Small intestine (tissue), 7 donors: Measurements from ENCODE around the gene ZDHHC14. TPM values are rescaled to one million over a fixed set of nuclear protein-coding genes. Genes with fewer than 3 reads are reported as not detected.

Experiments
- DNase-seq, 2 donors: peaks; one replicate each; pipeline versions ENCODE4 v3.0.0 to v3.0.0-alpha.2; 2013
- FAIRE-seq: peaks from 2 replicates; lab custom pipeline; 2012; peaks lifted over from hg19 to GRCh38; lab: Jason Lieb, UNC
- H3K27ac ChIP-seq, 3 donors: one replicate each; pipeline ENCODE4 v1.5.1; 2013; ENCODE audit warnings: low read length in 2 of 3, mild to moderate bottlenecking in 2 of 3, control low read depth in 1 of 3, inconsistent platforms in 1 of 3, low read depth in 1 of 3, moderate library complexity in 1 of 3
- H3K27me3 ChIP-seq, 3 donors: one replicate each; pipeline ENCODE4 v1.6.1; 2013; ENCODE audit warnings: low read length in 3 of 3, inconsistent platforms in 1 of 3; ENCODE audit not compliant: control insufficient read depth in 3 of 3, insufficient read depth in 3 of 3
- H3K36me3 ChIP-seq, 3 donors: one replicate each; pipeline ENCODE4 v1.6.1; 2013; ENCODE audit warnings: low read length in 3 of 3, inconsistent platforms in 1 of 3, low read depth in 1 of 3, mild to moderate bottlenecking in 1 of 3, moderate library complexity in 1 of 3; ENCODE audit not compliant: control insufficient read depth in 3 of 3, insufficient read depth in 2 of 3
- H3K4me1 ChIP-seq, 3 donors: one replicate each; pipeline ENCODE4 v1.6.1; 2013; ENCODE audit warnings: low read length in 2 of 3, inconsistent platforms in 1 of 3, low read depth in 1 of 3, mild to moderate bottlenecking in 1 of 3, moderate library complexity in 1 of 3; ENCODE audit not compliant: control insufficient read depth in 3 of 3, insufficient read depth in 2 of 3
- H3K4me3 ChIP-seq, 3 donors: one replicate each; pipeline ENCODE4 v1.5.1; 2013; ENCODE audit warnings: low read length in 3 of 3, control low read depth in 1 of 3, inconsistent platforms in 1 of 3, low read depth in 1 of 3, mild to moderate bottlenecking in 1 of 3, moderate library complexity in 1 of 3
- H3K9me3 ChIP-seq, 2 donors: one replicate each; pipeline ENCODE4 v1.6.1; 2013; ENCODE audit warnings: low read depth in 1 of 2, low read length in 1 of 2; ENCODE audit not compliant: control insufficient read depth in 2 of 2, insufficient read depth in 1 of 2
- WGBS, 3 donors: extraction: QIAGEN DNeasy Blood & Tissue Kit; methylation state at CpG; one replicate each; pipeline ENCODE4 v1.1.7; 2013; 5-methylcytosine and 5-hydroxymethylcytosine counted together
- polyA plus RNA-seq, 4 donors: library from polyadenylated mRNA; stranded (reverse) in 3 of 4; unstranded in 1 of 4; fragments of 200-250 nt in 3 of 4; fragments of 120-200 nt in 1 of 4; gene quantifications; one replicate each; pipeline versions ENCODE4 v1.2.1 to v1.2.3, GENCODE V29; 2013
- donor health status: healthy with polysubstance abuse.
- donor health status: control.
- donor health status: control.
- donor health status: Bipolar disorder and iron deficiency.
- donor health status: healthy.

The ZDHHC14 gene
- polyA plus RNA-seq, 4 donors = 3.4 to 27.7 (median 10.3) TPM

- Histone ChIP-seq H3K4me3 (no peak overlapping the region), H3K9me3 (peaks cover 0 to 2% of the 10 kb centered on the region in 2 donors), H3K4me1 (peaks cover 0 to 3% (median 3%) of the 10 kb centered on the region in 3 donors), H3K27me3 (no peaks in the 10 kb centered on the region), H3K27ac (no peak overlapping the region), H3K36me3 (peaks cover 0 to 12% (median 0%) of the 10 kb centered on the region in 3 donors)
- 89 to 93% (median 90%) methylated on average over 14 of the region's 14 CpGs for WGBS, 3 donors
- DNase-seq = no peak
- FAIRE-seq = no peak
Measured at GRCh38 chr6:157454762-157455714, 74.0 kb downstream of the ZDHHC14 start.

GRCh38 chr6:157455731-157456523, 74.9 kb downstream of the ZDHHC14 start:
- DNase-seq (no peak), FAIRE-seq (no peak)
- H3K4me1 ChIP-seq = peaks cover 3 to 4% (median 3%) of the 10 kb centered on the region in 3 donors
- H3K27ac ChIP-seq = no peak overlapping the region
- WGBS, 3 donors = 87 to 93% (median 90%) methylated on average over 25 of the region's 25 CpGs
- peaks cover 0 to 12% (median 0%) of the 10 kb centered on the region in 3 donors for H3K36me3 ChIP-seq
- peaks cover 0 to 2% of the 10 kb centered on the region in 2 donors for H3K9me3 ChIP-seq
- no peak overlapping the region for H3K4me3 ChIP-seq
- no peaks in the 10 kb centered on the region for H3K27me3 ChIP-seq

GRCh38 chr6:157456524-157456829, 75.5 kb downstream of the ZDHHC14 start:
- Histone ChIP-seq H3K36me3 (peaks cover 0 to 12% (median 0%) of the 10 kb centered on the region in 3 donors), H3K4me1 (peaks cover 3 to 4% (median 3%) of the 10 kb centered on the region in 3 donors), H3K27me3 (no peaks in the 10 kb centered on the region), H3K27ac (no peak overlapping the region), H3K4me3 (no peak overlapping the region), H3K9me3 (peaks cover 0 to 2% of the 10 kb centered on the region in 2 donors)
- DNase-seq = no peak
- 69 to 86% (median 81%) methylated on average over 4 of the region's 4 CpGs for WGBS, 3 donors
- no peak for FAIRE-seq

- H3K4me3 ChIP-seq = no peak overlapping the region
- DNase-seq (no peak), FAIRE-seq (no peak)
- H3K27ac ChIP-seq = no peak overlapping the region
- H3K4me1 ChIP-seq = peaks cover 0 to 4% (median 0%) of the 10 kb centered on the region in 3 donors
- WGBS, 3 donors = 81 to 90% (median 89%) methylated on average over 6 of the region's 6 CpGs
- peaks cover 0 to 12% (median 0%) of the 10 kb centered on the region in 3 donors for H3K36me3 ChIP-seq
- H3K9me3 ChIP-seq = peaks cover 0 to 2% of the 10 kb centered on the region in 2 donors
- no peaks in the 10 kb centered on the region for H3K27me3 ChIP-seq
Measured at GRCh38 chr6:157457787-157458186, 76.8 kb downstream of the ZDHHC14 start.

- H3K4me1 ChIP-seq = peaks cover 0 to 4% (median 0%) of the 10 kb centered on the region in 3 donors
- 82 to 84% (median 82%) methylated on average over 5 of the region's 5 CpGs for WGBS, 3 donors
- FAIRE-seq = no peak
Measured at GRCh38 chr6:157459327-157459726, 78.3 kb downstream of the ZDHHC14 start.

GRCh38 chr6:157460182-157460999, 79.4 kb downstream of the ZDHHC14 start:
- DNase-seq (no peak), FAIRE-seq (no peak)
- no peak overlapping the region for H3K4me3 ChIP-seq
- H3K27me3 ChIP-seq = no peaks in the 10 kb centered on the region
- H3K9me3 ChIP-seq = no peaks in the 10 kb centered on the region
- 78 to 90% (median 78%) methylated on average over 9 of the region's 9 CpGs for WGBS, 3 donors
- peak overlapping the region in 1 of 3 donors; percentile 32 for H3K27ac ChIP-seq
- H3K36me3 ChIP-seq = peaks cover 0 to 6% (median 0%) of the 10 kb centered on the region in 3 donors
- peaks cover 0 to 4% (median 0%) of the 10 kb centered on the region in 3 donors for H3K4me1 ChIP-seq

More at GRCh38 chr6:157459327-157459726, 78.3 kb downstream of the ZDHHC14 start:
- no peak overlapping the region for H3K27ac ChIP-seq
- peaks cover 0 to 12% (median 0%) of the 10 kb centered on the region in 3 donors for H3K36me3 ChIP-seq
- H3K4me3 ChIP-seq = no peak overlapping the region
- H3K9me3 ChIP-seq = no peaks in the 10 kb centered on the region
- no peak for DNase-seq
- H3K27me3 ChIP-seq = no peaks in the 10 kb centered on the region

- DNase-seq (no peak), FAIRE-seq (no peak)
- no peaks in the 10 kb centered on the region for H3K27me3 ChIP-seq
- WGBS, 3 donors = 70 to 84% (median 75%) methylated on average over 17 of the region's 17 CpGs
- peaks cover 0 to 4% (median 0%) of the 10 kb centered on the region in 3 donors for H3K4me1 ChIP-seq
- H3K4me3 ChIP-seq = no peak overlapping the region
- H3K9me3 ChIP-seq = no peaks in the 10 kb centered on the region
- peaks cover 0 to under 1% (median 0%) of the 10 kb centered on the region in 3 donors for H3K36me3 ChIP-seq
- H3K27ac ChIP-seq = peak overlapping the region in 1 of 3 donors; percentile 32
Measured at GRCh38 chr6:157461000-157461915, 80.3 kb downstream of the ZDHHC14 start.
